ENCODE results near the gene MPND. TPM values are rescaled to one million over a fixed set of nuclear protein-coding genes. Genes with fewer than 3 reads are reported as not detected.

Gene MPND
- total and polyA plus RNA-seq, 2 of the 13 experiments (the other 11 are each of a cell fraction or from before 2014, with no cell fraction given): 10.8 to 15.8 TPM

DNA sequence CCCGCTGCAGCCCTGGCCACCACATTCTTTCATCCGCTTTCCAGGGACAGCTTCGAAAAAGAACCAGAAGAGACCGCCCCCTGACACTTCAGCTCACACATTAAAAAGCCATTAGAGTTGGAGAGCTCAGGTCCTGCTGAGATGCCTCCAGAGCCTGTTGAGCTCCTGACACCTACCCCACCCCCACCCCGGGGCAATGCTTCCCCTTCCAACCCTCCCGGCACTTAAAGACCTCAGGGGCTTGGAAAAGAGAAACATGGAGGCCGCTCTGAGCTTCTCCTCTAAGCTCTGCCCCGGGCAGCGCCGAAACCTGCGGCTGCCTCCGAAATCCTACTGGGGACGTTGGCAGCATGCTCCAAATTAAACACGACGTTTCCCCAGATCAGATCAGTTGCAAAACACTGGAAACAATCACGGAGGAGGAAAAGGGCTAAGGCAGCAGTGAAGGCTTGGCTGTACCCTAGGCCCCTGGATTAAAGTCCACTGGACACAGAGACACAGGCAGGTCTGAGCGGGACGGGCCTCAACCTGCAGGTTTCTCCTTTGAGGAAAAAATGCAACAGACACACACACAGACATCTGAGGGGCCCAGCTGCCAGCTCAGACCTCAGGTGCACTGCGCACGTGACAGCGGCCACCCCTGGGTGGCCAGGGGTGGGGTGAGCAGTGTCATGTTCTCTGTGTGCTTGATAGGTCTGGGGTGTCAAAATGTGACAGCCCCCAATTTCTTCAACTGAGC lies 47.4 kb downstream of the MPND start (continued):
- TF ChIP-seq PHF21A (CRISPR knock-in tag; IDR thresholded peaks at IDR 0.05): peak; percentile 93
- TF ChIP-seq AGO2 (optimal IDR thresholded peaks at IDR 0.05; ENCODE audit: low read depth, low read length): peak; percentile 7
- TF ChIP-seq ZNF772 (CRISPR knock-in tag; IDR thresholded peaks at IDR 0.05): peak; percentile 48; the same call in 1 of the 2 replicates
- peak; percentile 60; the same call in 1 of the 2 replicates for TF ChIP-seq GATAD1 (CRISPR knock-in tag; IDR thresholded peaks at IDR 0.05)
- TF ChIP-seq FOXK1 (CRISPR knock-in tag; IDR thresholded peaks at IDR 0.05; ENCODE audit: borderline replicate concordance, low read depth): peak; percentile 82; the same call in 1 of the 2 replicates
- TF ChIP-seq TCF7 (IDR thresholded peaks at IDR 0.05; ENCODE audit: low read depth): peak; percentile 57
- TF ChIP-seq SKI (IDR thresholded peaks at IDR 0.05; ENCODE audit: partially characterized antibody): peak; percentile 90
- peak; percentile 75; the same call in 1 of the 2 replicates for TF ChIP-seq TRIM24 (CRISPR knock-in tag; IDR thresholded peaks at IDR 0.05)
- no peak for TF ChIP-seq TAF15 (IDR thresholded peaks at IDR 0.05; ENCODE audit: low read depth, low read length, poor library complexity, severe bottlenecking)
- TF ChIP-seq GMEB2 (CRISPR knock-in tag; IDR thresholded peaks at IDR 0.05; ENCODE audit: low read depth): no peak
- TF ChIP-seq ZNF7 (CRISPR knock-in tag; IDR thresholded peaks at IDR 0.05): no peak
- TF ChIP-seq, protein P1, sequence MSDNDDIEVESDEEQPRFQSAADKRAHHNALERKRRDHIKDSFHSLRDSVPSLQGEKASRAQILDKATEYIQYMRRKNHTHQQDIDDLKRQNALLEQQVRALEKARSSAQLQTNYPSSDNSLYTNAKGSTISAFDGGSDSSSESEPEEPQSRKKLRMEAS (IDR thresholded peaks at IDR 0.05): peak; percentile 85
- TF ChIP-seq, protein P2, sequence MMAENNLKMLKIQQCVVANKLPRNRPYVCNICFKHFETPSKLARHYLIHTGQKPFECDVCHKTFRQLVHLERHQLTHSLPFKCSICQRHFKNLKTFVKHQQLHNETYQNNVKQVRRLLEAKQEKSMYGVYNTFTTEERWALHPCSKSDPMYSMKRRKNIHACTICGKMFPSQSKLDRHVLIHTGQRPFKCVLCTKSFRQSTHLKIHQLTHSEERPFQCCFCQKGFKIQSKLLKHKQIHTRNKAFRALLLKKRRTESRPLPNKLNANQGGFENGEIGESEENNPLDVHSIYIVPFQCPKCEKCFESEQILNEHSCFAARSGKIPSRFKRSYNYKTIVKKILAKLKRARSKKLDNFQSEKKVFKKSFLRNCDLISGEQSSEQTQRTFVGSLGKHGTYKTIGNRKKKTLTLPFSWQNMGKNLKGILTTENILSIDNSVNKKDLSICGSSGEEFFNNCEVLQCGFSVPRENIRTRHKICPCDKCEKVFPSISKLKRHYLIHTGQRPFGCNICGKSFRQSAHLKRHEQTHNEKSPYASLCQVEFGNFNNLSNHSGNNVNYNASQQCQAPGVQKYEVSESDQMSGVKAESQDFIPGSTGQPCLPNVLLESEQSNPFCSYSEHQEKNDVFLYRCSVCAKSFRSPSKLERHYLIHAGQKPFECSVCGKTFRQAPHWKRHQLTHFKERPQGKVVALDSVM (CRISPR knock-in tag; IDR thresholded peaks at IDR 0.05): peak; percentile 60
- TF ChIP-seq, protein P3, sequence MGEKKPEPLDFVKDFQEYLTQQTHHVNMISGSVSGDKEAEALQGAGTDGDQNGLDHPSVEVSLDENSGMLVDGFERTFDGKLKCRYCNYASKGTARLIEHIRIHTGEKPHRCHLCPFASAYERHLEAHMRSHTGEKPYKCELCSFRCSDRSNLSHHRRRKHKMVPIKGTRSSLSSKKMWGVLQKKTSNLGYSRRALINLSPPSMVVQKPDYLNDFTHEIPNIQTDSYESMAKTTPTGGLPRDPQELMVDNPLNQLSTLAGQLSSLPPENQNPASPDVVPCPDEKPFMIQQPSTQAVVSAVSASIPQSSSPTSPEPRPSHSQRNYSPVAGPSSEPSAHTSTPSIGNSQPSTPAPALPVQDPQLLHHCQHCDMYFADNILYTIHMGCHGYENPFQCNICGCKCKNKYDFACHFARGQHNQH (CRISPR knock-in tag; IDR thresholded peaks at IDR 0.05): 0 out of 2 replicates have a peak, but pooled peaks have one; percentile 29
- TF ChIP-seq, protein P4, sequence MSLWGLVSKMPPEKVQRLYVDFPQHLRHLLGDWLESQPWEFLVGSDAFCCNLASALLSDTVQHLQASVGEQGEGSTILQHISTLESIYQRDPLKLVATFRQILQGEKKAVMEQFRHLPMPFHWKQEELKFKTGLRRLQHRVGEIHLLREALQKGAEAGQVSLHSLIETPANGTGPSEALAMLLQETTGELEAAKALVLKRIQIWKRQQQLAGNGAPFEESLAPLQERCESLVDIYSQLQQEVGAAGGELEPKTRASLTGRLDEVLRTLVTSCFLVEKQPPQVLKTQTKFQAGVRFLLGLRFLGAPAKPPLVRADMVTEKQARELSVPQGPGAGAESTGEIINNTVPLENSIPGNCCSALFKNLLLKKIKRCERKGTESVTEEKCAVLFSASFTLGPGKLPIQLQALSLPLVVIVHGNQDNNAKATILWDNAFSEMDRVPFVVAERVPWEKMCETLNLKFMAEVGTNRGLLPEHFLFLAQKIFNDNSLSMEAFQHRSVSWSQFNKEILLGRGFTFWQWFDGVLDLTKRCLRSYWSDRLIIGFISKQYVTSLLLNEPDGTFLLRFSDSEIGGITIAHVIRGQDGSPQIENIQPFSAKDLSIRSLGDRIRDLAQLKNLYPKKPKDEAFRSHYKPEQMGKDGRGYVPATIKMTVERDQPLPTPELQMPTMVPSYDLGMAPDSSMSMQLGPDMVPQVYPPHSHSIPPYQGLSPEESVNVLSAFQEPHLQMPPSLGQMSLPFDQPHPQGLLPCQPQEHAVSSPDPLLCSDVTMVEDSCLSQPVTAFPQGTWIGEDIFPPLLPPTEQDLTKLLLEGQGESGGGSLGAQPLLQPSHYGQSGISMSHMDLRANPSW (CRISPR knock-in tag; IDR thresholded peaks at IDR 0.05; ENCODE audit: borderline replicate concordance): peak; percentile 81; the same call in 1 of the 2 replicates
- TF ChIP-seq, protein P5, sequence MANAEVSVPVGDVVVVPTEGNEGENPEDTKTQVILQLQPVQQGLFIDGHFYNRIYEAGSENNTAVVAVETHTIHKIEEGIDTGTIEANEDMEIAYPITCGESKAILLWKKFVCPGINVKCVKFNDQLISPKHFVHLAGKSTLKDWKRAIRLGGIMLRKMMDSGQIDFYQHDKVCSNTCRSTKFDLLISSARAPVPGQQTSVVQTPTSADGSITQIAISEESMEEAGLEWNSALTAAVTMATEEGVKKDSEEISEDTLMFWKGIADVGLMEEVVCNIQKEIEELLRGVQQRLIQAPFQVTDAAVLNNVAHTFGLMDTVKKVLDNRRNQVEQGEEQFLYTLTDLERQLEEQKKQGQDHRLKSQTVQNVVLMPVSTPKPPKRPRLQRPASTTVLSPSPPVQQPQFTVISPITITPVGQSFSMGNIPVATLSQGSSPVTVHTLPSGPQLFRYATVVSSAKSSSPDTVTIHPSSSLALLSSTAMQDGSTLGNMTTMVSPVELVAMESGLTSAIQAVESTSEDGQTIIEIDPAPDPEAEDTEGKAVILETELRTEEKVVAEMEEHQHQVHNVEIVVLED (CRISPR knock-in tag; IDR thresholded peaks at IDR 0.05; ENCODE audit: borderline replicate concordance): no peak
- TF ChIP-seq, protein P6, sequence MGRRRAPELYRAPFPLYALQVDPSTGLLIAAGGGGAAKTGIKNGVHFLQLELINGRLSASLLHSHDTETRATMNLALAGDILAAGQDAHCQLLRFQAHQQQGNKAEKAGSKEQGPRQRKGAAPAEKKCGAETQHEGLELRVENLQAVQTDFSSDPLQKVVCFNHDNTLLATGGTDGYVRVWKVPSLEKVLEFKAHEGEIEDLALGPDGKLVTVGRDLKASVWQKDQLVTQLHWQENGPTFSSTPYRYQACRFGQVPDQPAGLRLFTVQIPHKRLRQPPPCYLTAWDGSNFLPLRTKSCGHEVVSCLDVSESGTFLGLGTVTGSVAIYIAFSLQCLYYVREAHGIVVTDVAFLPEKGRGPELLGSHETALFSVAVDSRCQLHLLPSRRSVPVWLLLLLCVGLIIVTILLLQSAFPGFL (CRISPR knock-in tag; IDR thresholded peaks at IDR 0.05): 0 out of 2 replicates have a peak, but pooled peaks have one; percentile 25

Measured in HepG2 (cell line).